ENCODE results near the gene FCRL5. TPM values are rescaled to one million over a fixed set of nuclear protein-coding genes. Genes with fewer than 3 reads are reported as not detected.
A peak's percentile ranks its signal among the peaks of the same experiment; 100 is the strongest.

FCRL5 gene
- total and polyA plus RNA-seq, 2 experiments from 2014 or later = not detected

DNA sequence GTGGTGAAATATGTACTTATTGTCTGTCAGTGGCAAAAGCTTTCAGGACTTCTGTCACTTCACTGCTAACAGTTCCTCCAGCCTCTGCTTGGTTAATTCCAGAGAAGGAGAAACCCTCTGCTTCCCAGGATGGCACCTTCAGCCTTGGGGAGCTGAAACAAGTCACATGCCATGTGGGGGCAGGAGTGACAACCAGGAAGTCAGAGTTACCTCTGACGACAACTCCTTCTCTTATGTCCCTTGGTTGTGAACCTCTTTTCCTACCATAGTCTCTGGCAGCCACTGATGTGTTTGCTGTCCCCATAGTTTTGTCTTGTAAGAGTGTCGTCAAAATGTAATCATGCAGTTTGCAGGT lies 53.6 kb downstream of the FCRL5 start:
- H3K36me3 ChIP-seq (ENCODE audit: low read depth) = no peaks in the 10 kb centered on the region
- no peak overlapping the region for H3K9ac ChIP-seq
- H3F3A ChIP-seq (ENCODE audit: insufficient read depth) = no peaks in the 10 kb centered on the region
- DNase-seq = no peak
- H3K9me3 ChIP-seq (ENCODE audit: low read depth) = no peaks in the 10 kb centered on the region
- no peaks in the 10 kb centered on the region for H4K20me1 ChIP-seq (ENCODE audit: insufficient read depth)
- peaks cover 24% of the 10 kb centered on the region for H3K27me3 ChIP-seq (replicated peaks; ENCODE audit: insufficient read depth)
- H2AFZ ChIP-seq = no peak overlapping the region
- in situ Hi-C loops (cut with MboI) = loop anchor here (10.0 kb wide), 1 partner anchor 304 kb away; no protein-coding TSS in a partner anchor
- H3K4me2 ChIP-seq (ENCODE audit: unreplicated experiment) = no peak overlapping the region
- no peak overlapping the region for H3K27ac ChIP-seq
- H3K4me3 ChIP-seq = no peak overlapping the region
- 15 to 17% methylated on average over 2 of the region's 2 CpGs for WGBS, 2 experiments (ENCODE audit: low coverage in 1 of 2, low lambda C conversion rate in 2 of 2, missing lambda C conversion rate in 2 of 2)
- no peak for TF ChIP-seq EZH2 (IDR thresholded peaks at IDR 0.05; ENCODE audit: insufficient read depth, poor library complexity, severe bottlenecking)
- H3K4me1 ChIP-seq (ENCODE audit: insufficient read depth) = no peaks in the 10 kb centered on the region
- H3K79me2 ChIP-seq (ENCODE audit: insufficient read depth) = no peaks in the 10 kb centered on the region
- H3K9me2 ChIP-seq (ENCODE audit: insufficient read depth) = no peaks in the 10 kb centered on the region

DNA sequence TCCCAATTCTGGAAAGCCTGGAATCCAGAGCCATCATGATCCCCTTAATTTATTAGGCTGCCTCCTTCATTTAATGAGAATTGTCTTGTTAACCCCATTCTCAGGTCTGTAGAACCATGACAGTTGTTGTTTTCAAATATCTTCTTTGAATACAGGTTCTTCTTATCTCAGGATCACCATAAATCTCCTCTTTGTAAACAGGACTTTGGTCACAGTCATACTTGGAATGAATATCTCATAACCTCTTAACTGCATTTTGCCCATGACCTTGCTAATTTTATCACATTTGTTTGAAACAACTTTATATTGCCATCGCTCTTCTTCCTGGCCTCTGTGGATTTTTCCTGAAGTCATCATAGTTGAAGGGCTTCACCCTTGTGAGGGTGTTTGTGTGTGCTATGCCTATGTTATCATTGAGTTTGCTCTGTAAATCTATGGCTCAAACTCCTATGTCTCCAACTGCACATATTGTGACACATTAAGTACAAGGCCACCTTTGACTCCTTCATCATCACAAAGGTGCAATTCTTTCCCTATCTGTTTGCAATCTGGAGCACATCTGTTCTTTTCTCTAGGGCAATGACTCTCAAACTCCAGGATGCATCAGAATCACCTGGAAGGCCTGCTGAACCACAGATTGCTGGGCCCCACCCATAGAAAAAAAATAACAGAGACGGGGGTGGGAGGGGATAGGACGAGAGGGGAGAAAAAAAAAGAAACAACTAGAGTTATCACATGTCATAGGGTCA lies 54.2 kb downstream of the FCRL5 start:
- Histone ChIP-seq H3K4me3 (no peak overlapping the region), H3K9ac (no peak overlapping the region), H2AFZ (no peak overlapping the region), H3K27ac (no peak overlapping the region), H3K27me3 (replicated peaks; ENCODE audit: insufficient read depth) (peaks cover 29% of the 10 kb centered on the region), H3K4me2 (ENCODE audit: unreplicated experiment) (no peak overlapping the region), H3K9me2 (ENCODE audit: insufficient read depth) (no peaks in the 10 kb centered on the region), H4K20me1 (ENCODE audit: insufficient read depth) (no peaks in the 10 kb centered on the region), H3K9me3 (ENCODE audit: low read depth) (no peaks in the 10 kb centered on the region), H3F3A (ENCODE audit: insufficient read depth) (no peaks in the 10 kb centered on the region), H3K4me1 (ENCODE audit: insufficient read depth) (no peaks in the 10 kb centered on the region), H3K79me2 (ENCODE audit: insufficient read depth) (no peaks in the 10 kb centered on the region), H3K36me3 (ENCODE audit: low read depth) (no peaks in the 10 kb centered on the region)
- DNase-seq = no peak
- 31 to 34% methylated on average over 3 of the region's 3 CpGs for WGBS, 2 experiments (ENCODE audit: low coverage in 1 of 2, low lambda C conversion rate in 2 of 2, missing lambda C conversion rate in 2 of 2)
- in situ Hi-C loops (cut with MboI) = loop anchor here (10.0 kb wide), 1 partner anchor 303 kb away; no protein-coding TSS in a partner anchor
- no peak for TF ChIP-seq EZH2 (IDR thresholded peaks at IDR 0.05; ENCODE audit: insufficient read depth, poor library complexity, severe bottlenecking)
- TF ChIP-seq EZH2phosphoT487 (IDR thresholded peaks at IDR 0.05; ENCODE audit: insufficient read depth, low read depth) = no peak

DNA sequence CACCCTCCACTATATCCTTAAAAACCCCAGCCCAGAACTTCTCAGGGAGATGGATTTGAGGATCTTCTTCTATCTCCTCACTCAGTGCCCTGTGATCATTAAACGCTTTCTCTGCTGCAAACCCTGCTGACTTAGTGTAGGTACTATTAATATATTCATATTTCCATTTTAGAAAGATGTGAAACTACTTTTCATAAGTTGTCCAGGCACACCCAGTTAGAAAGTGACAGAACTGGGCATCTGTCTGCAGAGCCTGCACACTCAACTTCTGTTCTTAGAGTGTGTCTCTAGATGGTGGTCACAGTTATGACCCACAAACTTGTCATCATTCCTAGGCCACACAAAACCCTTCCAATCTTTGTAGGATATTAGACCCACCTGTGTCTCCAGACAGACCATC lies 55.0 kb downstream of the FCRL5 start:
- Histone ChIP-seq H3F3A (ENCODE audit: insufficient read depth) (no peaks in the 10 kb centered on the region), H3K27ac (no peak overlapping the region), H3K36me3 (ENCODE audit: low read depth) (no peaks in the 10 kb centered on the region), H3K4me2 (ENCODE audit: unreplicated experiment) (no peak overlapping the region), H3K4me1 (ENCODE audit: insufficient read depth) (no peaks in the 10 kb centered on the region), H4K20me1 (ENCODE audit: insufficient read depth) (no peaks in the 10 kb centered on the region), H2AFZ (no peak overlapping the region), H3K4me3 (no peak overlapping the region), H3K79me2 (ENCODE audit: insufficient read depth) (no peaks in the 10 kb centered on the region), H3K27me3 (replicated peaks; ENCODE audit: insufficient read depth) (peaks cover 23% of the 10 kb centered on the region), H3K9me3 (ENCODE audit: low read depth) (no peaks in the 10 kb centered on the region), H3K9me2 (ENCODE audit: insufficient read depth) (no peaks in the 10 kb centered on the region), H3K9ac (no peak overlapping the region)
- WGBS, 2 experiments (ENCODE audit: low coverage in 1 of 2, low lambda C conversion rate in 2 of 2, missing lambda C conversion rate in 2 of 2) = 28 to 41% methylated on average over 1 of the region's 1 CpG
- TF ChIP-seq EZH2 (IDR thresholded peaks at IDR 0.05; ENCODE audit: insufficient read depth, poor library complexity, severe bottlenecking) = no peak
- no peak for TF ChIP-seq EZH2phosphoT487 (IDR thresholded peaks at IDR 0.05; ENCODE audit: insufficient read depth, low read depth)
- in situ Hi-C loops (cut with MboI) = loop anchor here (10.0 kb wide), 1 partner anchor 302 kb away; no protein-coding TSS in a partner anchor
- no peak for DNase-seq

DNA sequence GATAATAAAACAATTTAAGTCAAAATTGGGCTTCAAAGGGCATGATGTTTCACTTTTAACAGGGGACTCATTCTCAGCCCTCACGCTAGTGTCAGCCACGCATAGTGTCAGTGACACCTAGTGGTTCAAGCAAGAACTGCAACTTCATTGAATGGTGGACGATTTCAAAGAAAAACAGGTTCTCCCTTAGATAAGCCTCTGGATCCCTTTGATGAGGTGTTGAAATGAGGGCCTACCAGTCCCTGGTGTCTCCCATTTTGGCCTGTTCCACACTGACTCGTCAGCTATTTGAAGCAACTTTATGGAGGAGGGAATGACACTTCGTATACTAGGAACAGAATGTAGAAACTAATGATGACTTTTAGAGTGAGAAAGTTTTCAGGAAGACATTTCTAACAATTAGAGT lies 56.2 kb downstream of the FCRL5 start:
- no peak overlapping the region for H2AFZ ChIP-seq
- H3K4me2 ChIP-seq (ENCODE audit: unreplicated experiment) = no peak overlapping the region
- no peaks in the 10 kb centered on the region for H3K9me3 ChIP-seq (ENCODE audit: low read depth)
- H3K9ac ChIP-seq = no peak overlapping the region
- no peaks in the 10 kb centered on the region for H3K9me2 ChIP-seq (ENCODE audit: insufficient read depth)
- H4K20me1 ChIP-seq (ENCODE audit: insufficient read depth) = no peaks in the 10 kb centered on the region
- peaks cover 12% of the 10 kb centered on the region; the same call in 1 of the 2 replicates for H3K27me3 ChIP-seq (replicated peaks; ENCODE audit: insufficient read depth)
- H3F3A ChIP-seq (ENCODE audit: insufficient read depth) = no peaks in the 10 kb centered on the region
- no peaks in the 10 kb centered on the region for H3K4me1 ChIP-seq (ENCODE audit: insufficient read depth)
- no peaks in the 10 kb centered on the region for H3K79me2 ChIP-seq (ENCODE audit: insufficient read depth)
- H3K27ac ChIP-seq = no peak overlapping the region
- peak; percentile 63 for DNase-seq
- H3K4me3 ChIP-seq = no peak overlapping the region
- no peak for TF ChIP-seq EZH2phosphoT487 (IDR thresholded peaks at IDR 0.05; ENCODE audit: insufficient read depth, low read depth)
- TF ChIP-seq EZH2 (IDR thresholded peaks at IDR 0.05; ENCODE audit: insufficient read depth, poor library complexity, severe bottlenecking) = no peak
- WGBS, 2 experiments (ENCODE audit: low coverage in 1 of 2, low lambda C conversion rate in 2 of 2, missing lambda C conversion rate in 2 of 2) = 17 to 18% methylated on average over 5 of the region's 5 CpGs
- no peaks in the 10 kb centered on the region for H3K36me3 ChIP-seq (ENCODE audit: low read depth)
- in situ Hi-C loops (cut with MboI) = loop anchor here (10.0 kb wide), 1 partner anchor 301 kb away; no protein-coding TSS in a partner anchor
